Measurements from ENCODE around the gene TAMALIN.

Gene TAMALIN

GRCh38 chr12:51985154-51985835 is 21.5 kb upstream of the TAMALIN start:
- DNase-seq, result no peak

DNA sequence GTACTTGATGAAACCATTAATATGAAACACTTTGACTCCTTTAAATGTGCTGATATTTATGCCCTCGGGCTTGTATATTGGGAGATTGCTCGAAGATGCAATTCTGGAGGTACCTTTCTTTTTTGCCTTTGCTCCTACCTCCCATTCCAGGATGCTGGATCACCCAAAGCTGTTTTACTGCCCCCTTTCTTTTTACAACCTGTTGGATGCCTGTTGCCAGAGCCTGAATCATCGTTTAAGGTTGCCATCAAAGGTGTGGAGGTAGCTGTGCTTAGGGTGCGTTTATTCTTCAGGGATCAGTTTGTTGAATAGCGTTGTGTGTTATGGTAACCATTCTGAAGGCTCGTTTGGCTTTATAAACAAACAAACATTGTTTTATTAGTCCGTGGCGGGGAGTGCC is 19.9 kb upstream of the TAMALIN start:
- no peak for DNase-seq

DNA sequence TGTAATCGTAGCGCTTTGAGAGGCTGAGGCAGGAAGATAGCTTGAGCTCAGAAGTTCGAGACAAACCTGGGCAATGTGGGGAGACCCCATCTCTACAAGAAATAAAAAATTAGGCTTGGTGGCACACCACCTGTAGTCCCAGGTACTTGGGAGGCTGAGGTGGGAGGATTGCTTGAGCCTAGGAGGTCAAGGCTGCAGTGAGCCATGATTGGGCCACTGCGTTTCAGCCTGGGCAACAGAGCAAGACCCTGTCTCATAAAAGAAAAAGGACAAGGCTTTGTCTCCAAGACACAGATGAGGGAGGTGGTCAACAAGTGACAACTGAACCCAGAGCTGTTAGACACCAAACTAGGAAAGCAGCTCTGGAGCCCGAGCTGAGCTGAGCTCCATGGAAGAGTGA is 14.5 kb upstream of the TAMALIN start:
- DNase-seq, result no peak

DNA sequence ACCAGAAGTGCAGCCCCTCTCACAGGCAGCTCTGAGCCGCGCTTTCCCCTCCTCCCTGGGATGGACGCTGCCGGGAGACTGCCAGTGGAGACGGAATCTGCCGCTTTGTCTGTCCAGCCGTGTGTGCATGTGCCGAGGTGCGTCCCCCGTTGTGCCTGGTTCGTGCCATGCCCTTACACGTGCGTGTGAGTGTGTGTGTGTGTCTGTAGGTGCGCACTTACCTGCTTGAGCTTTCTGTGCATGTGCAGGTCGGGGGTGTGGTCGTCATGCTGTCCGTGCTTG is 12.3 kb upstream of the TAMALIN start:
- no peak for DNase-seq

GRCh38 chr12:51994959-51995358 is 11.8 kb upstream of the TAMALIN start:
- DNase-seq, result no peak

DNA sequence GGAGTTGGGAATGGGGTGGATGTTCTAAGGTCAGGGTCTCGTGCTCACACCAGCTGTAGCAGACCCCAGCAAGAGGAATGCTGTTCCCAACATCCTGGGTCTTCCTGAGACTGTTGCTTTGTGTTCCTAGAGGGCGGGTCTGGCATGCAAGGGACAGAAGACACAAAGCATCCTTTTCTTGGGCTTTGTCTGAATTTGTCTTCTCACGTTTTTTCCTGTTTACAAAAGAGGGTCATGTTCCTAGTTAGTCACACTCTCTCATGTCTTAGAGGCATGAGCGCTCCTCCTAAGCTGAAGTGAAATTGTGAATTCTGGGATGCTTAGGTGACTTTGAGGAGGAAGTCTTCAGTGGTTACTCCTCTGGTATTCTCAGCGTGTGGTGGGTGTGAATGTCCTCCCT is 9.6 kb upstream of the TAMALIN start:
- DNase-seq, result no peak

DNA sequence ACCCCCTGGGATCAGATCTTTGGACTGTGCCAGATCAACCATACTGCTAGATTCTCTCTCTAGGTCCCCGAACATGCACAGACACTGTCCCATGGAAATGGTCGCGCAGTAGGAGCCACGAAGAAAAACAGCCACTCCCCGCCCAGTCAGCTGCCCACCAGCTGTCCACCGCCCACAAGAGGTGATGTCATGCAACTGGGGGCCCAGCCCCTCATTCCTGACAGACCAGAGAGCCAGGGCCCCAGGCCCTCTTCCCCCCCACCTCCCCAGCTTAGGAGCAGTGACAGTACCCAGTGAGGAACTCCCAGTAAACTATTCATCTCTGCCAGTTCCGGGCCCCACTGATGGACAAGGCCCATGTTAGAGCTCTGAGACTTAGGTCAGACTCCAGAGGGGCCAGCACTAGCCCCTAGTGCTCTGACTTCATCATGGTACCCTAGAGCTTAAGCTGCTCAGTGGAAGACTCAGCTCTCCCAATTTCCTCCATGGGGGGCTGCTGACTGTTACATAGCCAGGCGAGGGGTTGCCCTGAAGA is 3.7 kb upstream of the TAMALIN start:
- no peak for DNase-seq

GRCh38 chr12:52003591-52003990 is 3.2 kb upstream of the TAMALIN start:
- no peak for DNase-seq

GRCh38 chr12:52004042-52004648 is 2.6 kb upstream of the TAMALIN start:
- no peak for DNase-seq

DNA sequence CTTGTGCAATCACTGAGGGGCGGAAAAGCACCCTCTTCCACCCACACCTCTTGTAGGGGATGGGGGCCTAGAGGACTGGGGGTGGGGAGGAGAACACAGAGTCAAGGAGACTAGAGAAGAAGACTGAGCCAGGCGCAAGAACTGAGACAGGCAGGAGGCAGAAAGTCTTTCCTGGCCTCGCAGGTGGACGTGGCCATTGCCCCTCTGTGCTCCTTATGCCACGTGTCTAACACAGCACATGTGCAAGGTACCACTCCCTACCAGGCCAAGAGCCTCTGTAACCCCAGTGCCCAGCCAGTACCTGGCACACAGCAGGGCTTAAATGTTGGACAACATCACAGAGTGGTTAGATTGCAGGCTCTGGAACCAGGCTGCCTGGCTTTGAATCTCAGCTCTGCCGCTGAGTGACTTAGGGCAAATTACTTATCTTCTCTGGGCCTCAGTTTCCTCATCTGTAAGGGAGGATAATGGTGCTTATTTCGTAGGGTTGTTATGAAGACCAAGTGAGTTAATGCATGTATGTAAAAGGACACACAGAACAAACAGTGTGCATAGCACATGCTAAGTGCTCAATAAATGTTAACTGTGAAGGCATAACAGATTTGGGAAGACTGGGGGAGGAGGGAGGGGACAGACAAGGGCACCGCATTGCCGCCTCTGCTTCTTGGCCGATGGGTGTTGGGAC is 1.4 kb upstream of the TAMALIN start:
- DNase-seq, result no peak

DNA sequence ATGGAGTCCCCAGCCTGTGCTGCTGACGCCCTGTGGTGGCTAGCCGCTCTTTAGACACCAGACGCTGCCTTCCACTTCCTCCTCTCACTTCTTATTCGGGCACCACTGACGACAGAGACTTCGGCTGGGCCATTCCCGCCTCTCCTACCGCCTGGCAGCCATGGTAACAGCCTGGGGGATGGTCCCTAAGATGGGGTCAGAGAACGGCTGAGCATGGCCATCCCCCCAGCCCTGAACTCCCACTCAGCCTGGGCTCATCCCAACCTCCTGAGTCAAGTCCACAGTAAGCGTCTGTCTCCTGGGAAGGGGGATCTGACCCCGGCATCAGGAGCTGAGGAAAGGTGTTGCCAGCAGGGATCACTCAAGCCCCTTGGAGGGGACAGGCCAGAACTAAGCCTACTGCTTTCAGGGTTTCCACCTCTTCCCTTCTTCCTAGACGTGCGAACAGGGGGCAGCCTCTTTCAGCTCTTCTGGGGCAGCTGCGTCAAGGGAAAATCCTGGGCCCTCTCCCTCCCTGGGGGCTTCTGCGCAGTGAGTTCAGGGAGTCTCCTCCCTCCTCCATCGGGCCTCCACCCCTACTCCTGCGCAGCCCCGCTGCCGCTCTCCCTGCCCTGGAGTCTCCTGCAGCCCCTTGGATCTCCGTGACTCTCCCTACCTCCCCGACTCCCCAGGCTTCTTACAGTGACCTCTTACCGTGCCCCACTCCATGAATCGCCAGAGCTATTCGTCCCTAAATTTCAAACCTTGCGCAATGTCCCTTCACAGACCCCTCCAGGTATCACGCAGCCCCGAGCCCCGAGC is 643 bp upstream of the TAMALIN start:
- DNase-seq, result no peak

GRCh38 chr12:52007158-52007921 is 594 bp downstream of the TAMALIN start:
- DNase-seq, result peak; percentile 51 to 61

- DNase-seq, result no peak
These were observed 1.3 kb downstream of the TAMALIN start for GRCh38 chr12:52007982-52008510.

- DNase-seq, result no peak
These were observed 2.5 kb downstream of the TAMALIN start for GRCh38 chr12:52009081-52009751.

GRCh38 chr12:52010152-52010622 is 3.4 kb downstream of the TAMALIN start:
- DNase-seq, result no peak

- DNase-seq, result no peak
These were observed 4.2 kb downstream of the TAMALIN start for GRCh38 chr12:52010692-52011601.

DNA sequence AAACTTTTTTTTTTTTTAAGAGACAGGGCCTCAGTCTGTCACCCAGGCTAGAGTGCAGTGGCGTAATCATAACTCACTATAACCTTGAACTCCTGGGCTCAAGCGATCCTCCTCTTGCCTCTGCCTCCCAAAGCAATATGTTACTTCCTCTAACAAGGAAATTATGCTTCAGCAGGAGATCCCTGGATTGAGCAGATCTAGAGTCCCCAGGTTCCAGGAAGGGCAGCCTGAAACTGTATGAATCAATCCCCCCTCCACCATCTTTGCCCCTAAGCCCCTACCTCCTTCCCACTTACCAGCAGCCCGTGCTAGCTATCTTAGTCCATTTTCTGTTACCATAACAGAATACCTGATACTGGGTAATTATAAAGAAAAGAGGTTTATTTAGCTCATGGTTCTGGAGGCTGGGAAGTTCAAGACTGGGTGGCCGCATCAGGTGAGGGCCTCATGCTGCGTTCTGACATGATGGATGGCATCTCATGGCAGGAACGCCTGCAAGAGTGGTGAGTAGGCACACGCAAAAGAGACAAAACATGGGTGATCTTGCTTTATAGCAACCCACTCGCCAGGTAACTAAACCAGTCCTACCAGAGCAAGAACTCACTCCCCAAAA is 5.0 kb downstream of the TAMALIN start:
- DNase-seq, result no peak

DNA sequence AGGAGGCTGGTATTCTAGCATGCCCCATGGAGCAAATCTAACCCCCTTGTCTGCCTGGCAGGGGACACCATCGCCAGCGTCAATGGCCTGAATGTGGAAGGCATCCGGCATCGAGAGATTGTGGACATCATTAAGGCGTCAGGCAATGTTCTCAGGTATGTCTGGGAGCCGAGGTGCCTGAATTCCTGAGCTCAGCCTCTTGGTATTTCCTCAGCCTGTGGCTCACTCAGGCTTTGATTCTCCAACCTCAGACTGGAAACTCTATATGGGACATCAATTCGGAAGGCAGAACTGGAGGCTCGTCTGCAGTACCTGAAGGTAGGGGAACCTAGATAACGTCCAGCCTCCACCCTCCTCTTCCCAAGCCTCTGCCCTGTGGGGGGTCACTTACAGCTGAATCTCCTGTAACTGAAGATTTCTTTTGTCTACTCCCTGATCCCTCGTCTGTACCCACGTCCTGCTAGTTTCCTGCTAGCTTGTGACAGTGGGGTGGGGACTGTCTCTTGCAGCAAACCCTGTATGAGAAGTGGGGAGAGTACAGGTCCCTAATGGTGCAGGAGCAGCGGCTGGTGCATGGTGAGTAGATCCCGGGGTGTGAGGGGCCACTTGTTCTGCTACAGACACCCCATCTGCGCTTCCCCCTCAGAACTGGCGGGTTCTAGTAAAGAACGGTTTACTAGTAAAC is 7.0 kb downstream of the TAMALIN start:
- DNase-seq, result no peak

Measured in activated CD4-positive, alpha-beta T cell treated with anti-CD3 and anti-CD28 coated beads, Interleukin-2, amount 50 U/mL, for 4 hours (primary cell).